Neutrophil (primary cell): ENCODE data around the gene INTS15.

Source experiments
- H3K27ac ChIP-seq: fragments of 200-600 bp; sonication (generic); 2 replicates; pipeline ENCODE4 v1.5.1; 2016; ENCODE audit warnings: mild to moderate bottlenecking, moderate library complexity
- H3K27me3 ChIP-seq: fragments of 200-600 bp; sonication (generic); 2 replicates; pipeline ENCODE4 v1.6.0; 2016; ENCODE audit warnings: mild to moderate bottlenecking
- H3K36me3 ChIP-seq: fragments of 200-600 bp; sonication (generic); 2 replicates; pipeline ENCODE4 v1.5.1; 2017
- H3K4me1 ChIP-seq, 2 experiments: fragments of 200-600 bp in 1 of 2; sonication (generic) in 1 of 2; 1 replicate in 1 of 2; 2 replicates in 1 of 2; pipeline versions ENCODE4 v1.5.1 to v1.6.1; 2013 to 2016; ENCODE audit warnings: low read depth in 1 of 2, low read length in 1 of 2, mild to moderate bottlenecking in 1 of 2, moderate library complexity in 1 of 2; ENCODE audit not compliant: control insufficient read depth in 1 of 2, insufficient read depth in 1 of 2
- H3K4me3 ChIP-seq, 2 experiments: fragments of 200-600 bp in 1 of 2; sonication (generic) in 1 of 2; 1 replicate in 1 of 2; 2 replicates in 1 of 2; pipeline ENCODE4 v1.5.1; 2013 to 2016; ENCODE audit warnings: low read depth in 1 of 2, low read length in 1 of 2, mild to moderate bottlenecking in 1 of 2, moderate library complexity in 1 of 2
- H3K9me3 ChIP-seq: fragments of 200-600 bp; sonication (generic); 2 replicates; pipeline ENCODE4 v1.5.1; 2016
- TF ChIP-seq, protein P1 (sequence below): fragments of 200-600 bp; sonication (generic); IDR thresholded peaks from 2 replicates; pipeline ENCODE4 v1.5.1; 2016; ENCODE audit warnings: antibody characterized with exemption

The INTS15 gene

DNA sequence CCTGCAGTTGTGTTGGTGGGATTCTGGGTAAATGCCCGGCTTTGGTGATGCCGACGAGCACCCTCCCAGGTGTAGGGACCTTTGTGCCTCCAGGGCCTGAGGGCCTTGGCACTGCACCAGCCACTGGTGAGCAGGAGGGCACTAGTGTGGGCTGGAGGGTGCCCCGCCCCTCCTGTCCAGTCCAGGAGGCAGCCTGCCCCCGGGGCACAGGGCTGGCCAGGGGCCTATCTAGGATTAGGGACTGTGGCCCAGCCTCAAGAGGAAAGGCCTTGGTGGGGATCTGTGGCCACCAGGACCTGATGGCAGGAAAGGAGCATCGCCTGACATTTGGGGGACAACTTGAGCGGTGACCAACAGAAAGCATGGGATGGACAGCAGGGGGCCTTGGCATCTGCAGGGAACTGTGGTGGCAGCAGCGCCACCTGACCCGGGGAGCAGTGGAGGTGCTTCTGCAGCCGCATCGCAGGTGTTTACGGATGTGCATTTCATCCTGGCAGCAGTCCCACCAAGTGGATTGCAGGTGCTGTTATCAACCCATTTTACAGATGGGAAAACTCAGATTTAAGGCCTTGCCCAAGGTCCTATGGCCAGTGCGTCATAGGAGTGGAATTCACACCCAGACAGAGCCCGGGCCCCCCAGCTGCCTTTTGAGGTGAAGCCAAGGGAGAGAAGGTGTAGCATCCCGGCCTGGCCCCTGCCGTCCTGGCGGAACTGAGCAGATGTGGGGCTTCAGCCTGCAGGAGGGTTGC, 58.4 kb downstream of the INTS15 start:
- TF ChIP-seq, protein P1, sequence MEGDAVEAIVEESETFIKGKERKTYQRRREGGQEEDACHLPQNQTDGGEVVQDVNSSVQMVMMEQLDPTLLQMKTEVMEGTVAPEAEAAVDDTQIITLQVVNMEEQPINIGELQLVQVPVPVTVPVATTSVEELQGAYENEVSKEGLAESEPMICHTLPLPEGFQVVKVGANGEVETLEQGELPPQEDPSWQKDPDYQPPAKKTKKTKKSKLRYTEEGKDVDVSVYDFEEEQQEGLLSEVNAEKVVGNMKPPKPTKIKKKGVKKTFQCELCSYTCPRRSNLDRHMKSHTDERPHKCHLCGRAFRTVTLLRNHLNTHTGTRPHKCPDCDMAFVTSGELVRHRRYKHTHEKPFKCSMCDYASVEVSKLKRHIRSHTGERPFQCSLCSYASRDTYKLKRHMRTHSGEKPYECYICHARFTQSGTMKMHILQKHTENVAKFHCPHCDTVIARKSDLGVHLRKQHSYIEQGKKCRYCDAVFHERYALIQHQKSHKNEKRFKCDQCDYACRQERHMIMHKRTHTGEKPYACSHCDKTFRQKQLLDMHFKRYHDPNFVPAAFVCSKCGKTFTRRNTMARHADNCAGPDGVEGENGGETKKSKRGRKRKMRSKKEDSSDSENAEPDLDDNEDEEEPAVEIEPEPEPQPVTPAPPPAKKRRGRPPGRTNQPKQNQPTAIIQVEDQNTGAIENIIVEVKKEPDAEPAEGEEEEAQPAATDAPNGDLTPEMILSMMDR: no peak
- Histone ChIP-seq H3K9me3 (peaks cover 12% of the 10 kb centered on the region), H3K27me3 (no peaks in the 10 kb centered on the region), H3K4me1 (no peaks in the 10 kb centered on the region), H3K4me3 (no peak overlapping the region), H3K36me3 (peaks cover 95% of the 10 kb centered on the region), H3K27ac (no peak overlapping the region)

DNA sequence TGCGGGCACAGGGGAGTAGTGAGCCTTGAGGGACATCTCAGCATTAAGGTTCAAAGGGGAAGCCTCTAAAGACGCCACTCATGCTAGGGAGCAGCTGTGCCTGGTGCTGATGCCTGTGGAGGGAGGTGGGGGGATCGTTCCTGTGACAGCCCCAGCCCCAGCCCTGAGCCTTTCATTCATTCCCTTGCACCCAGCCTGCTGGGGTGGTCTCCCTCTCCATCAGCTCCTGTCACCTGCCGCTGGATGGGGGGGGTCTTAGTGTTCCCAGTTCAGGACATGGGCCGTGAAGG, 58.9 kb downstream of the INTS15 start:
- Histone ChIP-seq H3K27me3 (no peaks in the 10 kb centered on the region), H3K27ac (no peak overlapping the region), H3K4me3 (no peak overlapping the region), H3K4me1 (no peaks in the 10 kb centered on the region), H3K36me3 (peaks cover 90% of the 10 kb centered on the region), H3K9me3 (peaks cover 12% of the 10 kb centered on the region)
- TF ChIP-seq, protein P1: no peak

DNA sequence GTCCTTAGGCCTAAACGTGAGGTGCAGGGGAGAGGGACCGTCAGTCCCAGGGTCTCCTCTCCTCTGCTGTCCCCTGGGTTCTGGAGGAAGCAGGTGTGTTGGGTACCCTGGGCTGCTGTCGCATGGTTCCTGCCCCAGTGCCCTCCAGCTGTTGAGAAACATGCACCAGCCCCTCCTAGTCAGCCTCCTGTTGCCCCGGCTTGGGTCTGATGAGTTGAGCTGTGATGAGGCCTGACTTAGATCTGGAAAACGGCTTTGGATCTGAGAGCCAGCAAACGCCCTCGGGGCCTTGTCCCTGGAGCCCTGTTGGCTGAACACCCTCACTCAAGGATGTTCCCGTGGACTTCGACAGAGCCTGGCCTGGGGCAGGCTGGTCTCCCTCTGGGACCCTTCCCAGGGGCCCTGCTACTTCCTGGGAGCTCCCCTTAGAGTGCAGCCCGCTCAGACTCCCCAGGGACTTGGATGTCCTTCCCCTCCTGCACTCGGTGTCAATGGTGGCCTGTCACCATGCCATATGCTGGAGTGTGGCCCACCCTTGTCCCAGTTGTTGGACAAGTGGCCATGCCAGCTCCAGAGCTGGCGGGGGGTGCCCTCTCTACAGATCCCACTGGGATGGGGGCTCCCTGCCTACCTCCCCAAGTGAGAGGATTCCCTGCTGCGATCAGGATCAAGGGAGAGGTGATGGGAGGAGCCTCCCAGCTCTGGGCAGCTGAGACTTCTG, 59.6 kb downstream of the INTS15 start:
- Histone ChIP-seq H3K4me3 (no peak overlapping the region), H3K36me3 (peaks cover 89% of the 10 kb centered on the region), H3K27ac (no peak overlapping the region), H3K4me1 (no peaks in the 10 kb centered on the region), H3K9me3 (peaks cover 12% of the 10 kb centered on the region), H3K27me3 (no peaks in the 10 kb centered on the region)
- TF ChIP-seq, protein P1: no peak

DNA sequence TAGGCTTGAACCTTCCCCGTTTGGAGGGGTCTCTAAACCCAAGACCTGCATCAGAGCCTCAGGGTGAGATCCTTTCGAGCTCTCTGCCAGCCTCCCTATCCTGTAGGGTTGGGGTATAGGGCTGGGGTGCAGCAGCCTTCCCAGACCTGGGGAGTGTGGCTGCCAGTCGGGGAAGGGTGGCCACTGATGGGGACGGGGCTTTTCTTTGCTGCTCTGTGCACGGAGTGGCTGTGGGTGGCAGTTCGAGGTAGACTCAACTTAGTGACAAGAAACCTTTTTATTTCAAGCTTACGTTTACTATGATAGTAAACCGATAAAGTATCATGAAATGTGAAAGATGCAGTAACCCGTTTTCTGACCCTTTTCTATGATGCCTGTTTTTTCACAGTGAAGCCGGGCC, 60.3 kb downstream of the INTS15 start:
- H3K4me3 ChIP-seq: no peak overlapping the region
- H3K27me3 ChIP-seq: no peaks in the 10 kb centered on the region
- H3K27ac ChIP-seq: no peak overlapping the region
- peaks cover 12% of the 10 kb centered on the region for H3K9me3 ChIP-seq
- TF ChIP-seq, protein P1: no peak
- peaks cover 89% of the 10 kb centered on the region for H3K36me3 ChIP-seq
- H3K4me1 ChIP-seq: no peaks in the 10 kb centered on the region

DNA sequence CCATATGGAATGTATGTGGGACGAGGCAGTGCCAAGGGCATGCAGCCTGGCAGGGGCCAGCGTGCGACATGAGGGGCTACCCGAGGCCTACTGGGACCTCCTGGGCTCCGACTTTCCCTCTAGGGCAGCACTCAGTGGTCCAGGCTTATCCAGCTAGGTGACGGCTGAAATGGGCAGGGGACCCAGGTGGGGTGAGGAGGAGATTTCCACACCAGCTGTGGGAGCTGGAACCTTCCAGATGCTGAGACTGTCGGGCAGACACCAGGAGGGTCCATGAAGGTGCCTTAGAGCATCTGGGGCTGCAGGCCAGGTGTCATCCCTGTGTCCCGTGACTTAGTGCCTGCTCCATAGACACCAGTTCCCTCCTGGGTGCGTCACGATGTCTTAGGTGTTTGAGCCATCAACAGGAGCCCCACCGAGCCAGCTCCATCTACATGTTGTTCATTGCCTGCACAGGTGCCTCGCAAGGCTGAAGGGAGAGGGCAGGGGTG, 60.7 kb downstream of the INTS15 start:
- Histone ChIP-seq H3K4me3 (no peak overlapping the region), H3K9me3 (peaks cover 12% of the 10 kb centered on the region), H3K36me3 (peaks cover 89% of the 10 kb centered on the region), H3K27me3 (no peaks in the 10 kb centered on the region), H3K27ac (no peak overlapping the region), H3K4me1 (no peaks in the 10 kb centered on the region)
- TF ChIP-seq, protein P1: no peak
